ENCODE results near the gene RRN3.

DNA sequence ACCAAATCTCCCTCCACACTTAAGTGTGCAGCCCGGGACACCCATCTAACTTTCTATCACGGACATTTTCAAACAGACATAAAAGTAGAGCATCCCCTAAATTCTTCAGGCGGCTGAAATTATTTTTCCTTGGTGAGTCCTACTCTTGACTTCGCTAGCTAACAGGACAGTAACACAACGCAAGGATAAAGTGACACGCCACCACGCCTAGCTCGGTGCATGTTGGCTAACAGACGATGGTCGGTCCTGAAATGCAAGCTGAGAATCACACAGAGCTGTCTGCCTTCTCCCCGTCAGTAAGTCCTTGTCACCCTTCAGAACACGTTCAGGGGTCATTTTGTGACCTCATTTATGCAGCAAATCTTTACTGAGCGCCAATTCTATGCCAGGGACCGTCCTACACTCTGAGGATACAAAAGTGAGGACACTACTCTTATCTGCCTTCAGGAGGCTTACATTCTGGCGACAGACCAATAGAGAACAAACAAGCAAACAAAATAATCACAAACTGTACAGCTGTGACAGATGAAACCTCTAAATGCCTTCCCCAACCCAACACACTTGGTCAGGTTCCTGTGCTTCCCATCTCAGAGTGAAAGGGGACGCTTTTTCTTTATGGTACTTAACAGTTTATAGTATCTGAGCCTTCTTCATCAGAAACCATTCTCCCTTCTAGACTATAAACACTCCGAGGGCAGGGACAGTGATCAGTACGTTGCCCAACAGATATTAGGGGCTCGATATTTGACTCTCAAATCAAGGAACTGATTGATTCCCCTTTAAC, 39.5 kb downstream of the RRN3 start:
- TF ChIP-seq, protein P1, sequence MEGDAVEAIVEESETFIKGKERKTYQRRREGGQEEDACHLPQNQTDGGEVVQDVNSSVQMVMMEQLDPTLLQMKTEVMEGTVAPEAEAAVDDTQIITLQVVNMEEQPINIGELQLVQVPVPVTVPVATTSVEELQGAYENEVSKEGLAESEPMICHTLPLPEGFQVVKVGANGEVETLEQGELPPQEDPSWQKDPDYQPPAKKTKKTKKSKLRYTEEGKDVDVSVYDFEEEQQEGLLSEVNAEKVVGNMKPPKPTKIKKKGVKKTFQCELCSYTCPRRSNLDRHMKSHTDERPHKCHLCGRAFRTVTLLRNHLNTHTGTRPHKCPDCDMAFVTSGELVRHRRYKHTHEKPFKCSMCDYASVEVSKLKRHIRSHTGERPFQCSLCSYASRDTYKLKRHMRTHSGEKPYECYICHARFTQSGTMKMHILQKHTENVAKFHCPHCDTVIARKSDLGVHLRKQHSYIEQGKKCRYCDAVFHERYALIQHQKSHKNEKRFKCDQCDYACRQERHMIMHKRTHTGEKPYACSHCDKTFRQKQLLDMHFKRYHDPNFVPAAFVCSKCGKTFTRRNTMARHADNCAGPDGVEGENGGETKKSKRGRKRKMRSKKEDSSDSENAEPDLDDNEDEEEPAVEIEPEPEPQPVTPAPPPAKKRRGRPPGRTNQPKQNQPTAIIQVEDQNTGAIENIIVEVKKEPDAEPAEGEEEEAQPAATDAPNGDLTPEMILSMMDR (optimal IDR thresholded peaks at IDR 0.05 in 1 of 3, IDR thresholded peaks at IDR 0.05 in 1 of 3, conservative IDR thresholded peaks at IDR 0.05 in 1 of 3; ENCODE audit: extremely low read depth in 1 of 3, insufficient read depth in 2 of 3, low read length in 3 of 3) = no peak
- no peak for TF ChIP-seq EZH2 (IDR thresholded peaks at IDR 0.05; ENCODE audit: low read length)

All from keratinocyte (primary cell).